ENCODE measurements around the gene BPIFB6. TPM values are rescaled to one million over a fixed set of nuclear protein-coding genes. Genes with fewer than 3 reads are reported as not detected.

BPIFB6 gene
- total and polyA plus RNA-seq, 10 of the 15 experiments (the other 5 are each of a cell fraction or from before 2014, with no cell fraction given) = not detected

DNA sequence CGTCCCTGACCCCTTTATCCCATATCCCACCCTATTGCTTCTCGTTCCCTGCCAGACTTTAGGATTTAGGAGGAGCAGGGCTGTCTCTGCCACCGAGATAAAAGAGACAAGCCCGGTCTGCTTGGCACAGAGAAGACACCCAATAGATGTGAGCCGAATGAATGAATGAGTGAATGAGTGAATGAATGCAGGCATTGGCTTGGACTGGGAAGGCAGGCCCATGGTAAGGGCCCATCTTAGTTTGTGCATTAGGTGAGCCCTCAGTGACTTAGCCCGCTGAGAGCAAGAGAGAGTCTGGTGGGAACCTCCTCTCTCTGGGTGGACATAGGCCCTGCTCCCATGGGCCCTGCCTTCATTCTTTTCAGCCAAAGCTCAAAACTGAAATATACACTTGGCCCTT is 879 bp upstream of the BPIFB6 start:
- ATAC-seq (no peak), FAIRE-seq (no peak), DNase-seq (ENCODE audit: low read depth, low spot score) (no peak)
- no TSS peak for BruUV-seq (replicated peaks)
- Histone ChIP-seq H3K27ac (ENCODE audit: control insufficient read depth, insufficient read depth) (no peak overlapping the region), H3K79me2 (ENCODE audit: control insufficient read depth, insufficient read depth, low read length) (no peaks in the 10 kb centered on the region), H3K9me3 (replicated peaks; ENCODE audit: control insufficient read depth, insufficient read depth, low read length) (no peaks in the 10 kb centered on the region), H3K36me3 (ENCODE audit: control insufficient read depth in 2 of 2, insufficient read depth in 2 of 2, low read length in 1 of 2) (no peaks in the 10 kb centered on the region), H3K4me1 (ENCODE audit: control insufficient read depth, insufficient read depth, low read length) (no peaks in the 10 kb centered on the region), H3K9ac (ENCODE audit: control insufficient read depth, insufficient read depth, low read length) (no peak overlapping the region), H3K27me3 (replicated peaks in 1 of 2; ENCODE audit: control insufficient read depth in 2 of 2, insufficient read depth in 2 of 2, low read length in 1 of 2) (peaks cover 0 to 1% of the 10 kb centered on the region in 2 experiments; a peak in 1 of 4 replicates), H3K4me2 (ENCODE audit: control insufficient read depth, insufficient read depth) (no peak overlapping the region), H3K4me3 (no peak overlapping the region), H2AFZ (ENCODE audit: control insufficient read depth, low read depth, low read length) (no peak overlapping the region), H4K20me1 (ENCODE audit: control insufficient read depth, insufficient read depth) (no peaks in the 10 kb centered on the region)
- SMC1A ChIA-PET (ENCODE audit: uncharacterized antibody, unreplicated experiment) = no interaction called here
- intact Hi-C loops (cut with micrococcal nuclease; ENCODE audit: unreplicated experiment) (no loop called here), in situ Hi-C loops (cut with MboI) (no loop called here)
- RAD21 ChIA-PET (ENCODE audit: unreplicated experiment) = no interaction called here
- CTCF ChIA-PET = interaction anchor here (0.9 kb wide), 1 partner anchor 10 kb away, joined by 3 read pairs; no protein-coding TSS in a partner anchor
- TF ChIP-seq POLR2AphosphoS5 (IDR thresholded peaks at IDR 0.05; ENCODE audit: low read length) = no peak
- 0 out of 2 replicates have a peak, but pooled peaks have one; percentile 57 for TF ChIP-seq ZNF24 (IDR thresholded peaks at IDR 0.05)
- WGBS (ENCODE audit: insufficient coverage, insufficient replicate concordance, low lambda C conversion rate, missing lambda C conversion rate) = 10% methylated on average over 6 of the region's 6 CpGs
- POLR2A ChIA-PET = no interaction called here

- H2AFZ ChIP-seq (ENCODE audit: control insufficient read depth, low read depth, low read length) = no peak overlapping the region
- ATAC-seq (no peak), DNase-seq (ENCODE audit: low read depth, low spot score) (no peak), FAIRE-seq (no peak)
- no peaks in the 10 kb centered on the region for H3K79me2 ChIP-seq (ENCODE audit: control insufficient read depth, insufficient read depth, low read length)
- H3K9me3 ChIP-seq (replicated peaks; ENCODE audit: control insufficient read depth, insufficient read depth, low read length) = no peaks in the 10 kb centered on the region
- no peak overlapping the region for H3K9ac ChIP-seq (ENCODE audit: control insufficient read depth, insufficient read depth, low read length)
- H3K4me3 ChIP-seq = no peak overlapping the region
- intact Hi-C loops (cut with micrococcal nuclease; ENCODE audit: unreplicated experiment) = no loop called here
- no peak overlapping the region for H3K27ac ChIP-seq (ENCODE audit: control insufficient read depth, insufficient read depth)
- TF ChIP-seq, protein P1, sequence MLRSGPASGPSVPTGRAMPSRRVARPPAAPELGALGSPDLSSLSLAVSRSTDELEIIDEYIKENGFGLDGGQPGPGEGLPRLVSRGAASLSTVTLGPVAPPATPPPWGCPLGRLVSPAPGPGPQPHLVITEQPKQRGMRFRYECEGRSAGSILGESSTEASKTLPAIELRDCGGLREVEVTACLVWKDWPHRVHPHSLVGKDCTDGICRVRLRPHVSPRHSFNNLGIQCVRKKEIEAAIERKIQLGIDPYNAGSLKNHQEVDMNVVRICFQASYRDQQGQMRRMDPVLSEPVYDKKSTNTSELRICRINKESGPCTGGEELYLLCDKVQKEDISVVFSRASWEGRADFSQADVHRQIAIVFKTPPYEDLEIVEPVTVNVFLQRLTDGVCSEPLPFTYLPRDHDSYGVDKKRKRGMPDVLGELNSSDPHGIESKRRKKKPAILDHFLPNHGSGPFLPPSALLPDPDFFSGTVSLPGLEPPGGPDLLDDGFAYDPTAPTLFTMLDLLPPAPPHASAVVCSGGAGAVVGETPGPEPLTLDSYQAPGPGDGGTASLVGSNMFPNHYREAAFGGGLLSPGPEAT (IDR thresholded peaks at IDR 0.05; ENCODE audit: low read depth) = no peak
- CTCF ChIA-PET = no interaction called here
- POLR2A ChIA-PET = no interaction called here
- in situ Hi-C loops (cut with MboI) = no loop called here
- RAD21 ChIA-PET (ENCODE audit: unreplicated experiment) = no interaction called here
- H3K4me2 ChIP-seq (ENCODE audit: control insufficient read depth, insufficient read depth) = no peak overlapping the region
- H3K4me1 ChIP-seq (ENCODE audit: control insufficient read depth, insufficient read depth, low read length) = no peaks in the 10 kb centered on the region
- H3K27me3 ChIP-seq (replicated peaks in 1 of 2; ENCODE audit: control insufficient read depth in 2 of 2, insufficient read depth in 2 of 2, low read length in 1 of 2) = peaks cover 0 to 1% of the 10 kb centered on the region in 2 experiments; a peak in 1 of 4 replicates
- BruUV-seq (replicated peaks) = no TSS peak
- no peaks in the 10 kb centered on the region for H4K20me1 ChIP-seq (ENCODE audit: control insufficient read depth, insufficient read depth)
- H3K36me3 ChIP-seq (ENCODE audit: control insufficient read depth in 2 of 2, insufficient read depth in 2 of 2, low read length in 1 of 2) = no peaks in the 10 kb centered on the region
- 15% methylated on average over 6 of the region's 6 CpGs for WGBS (ENCODE audit: insufficient coverage, insufficient replicate concordance, low lambda C conversion rate, missing lambda C conversion rate)
- SMC1A ChIA-PET (ENCODE audit: uncharacterized antibody, unreplicated experiment) = no interaction called here
These were observed 1.1 kb downstream of the BPIFB6 start for GRCh38 chr20:33032555-33032954.

Measured in GM12878 (cell line).